Effector memory CD4-positive, alpha-beta T cell (primary cell): ENCODE data around the gene NOTCH2.
A peak's percentile ranks its signal among the peaks of the same experiment; 100 is the strongest.

Experiments used
- DNase-seq, 3 donors: peaks; one replicate each; pipeline ENCODE4 v3.0.0-alpha.2; 2020
- H3K27ac ChIP-seq: 2 replicates; pipeline ENCODE4 v1.7.0; 2013; ENCODE audit warnings: mild to moderate bottlenecking, low read length, moderate library complexity; ENCODE audit not compliant: insufficient read depth, poor library complexity, severe bottlenecking
- H3K27me3 ChIP-seq: replicated peaks from 2 replicates; pipeline ENCODE4 v1.7.0; 2013; ENCODE audit warnings: mild to moderate bottlenecking, low read length; ENCODE audit not compliant: insufficient read depth, control insufficient read depth, poor library complexity, severe bottlenecking
- H3K36me3 ChIP-seq: 2 replicates; pipeline ENCODE4 v1.7.0; 2013; ENCODE audit warnings: mild to moderate bottlenecking, low read length, moderate library complexity; ENCODE audit not compliant: control insufficient read depth, insufficient read depth
- H3K4me1 ChIP-seq: 2 replicates; pipeline ENCODE4 v1.7.0; 2013; ENCODE audit warnings: low read length, mild to moderate bottlenecking; ENCODE audit not compliant: control insufficient read depth, insufficient read depth, poor library complexity, severe bottlenecking
- H3K4me3 ChIP-seq: 2 replicates; pipeline ENCODE4 v1.7.0; 2013; ENCODE audit warnings: low read length, low read depth, mild to moderate bottlenecking; ENCODE audit not compliant: insufficient read depth, poor library complexity, severe bottlenecking
- H3K9me3 ChIP-seq: 2 replicates; pipeline ENCODE4 v1.7.0; 2013; ENCODE audit warnings: mild to moderate bottlenecking, low read length, moderate library complexity; ENCODE audit not compliant: control insufficient read depth

Gene NOTCH2

DNA sequence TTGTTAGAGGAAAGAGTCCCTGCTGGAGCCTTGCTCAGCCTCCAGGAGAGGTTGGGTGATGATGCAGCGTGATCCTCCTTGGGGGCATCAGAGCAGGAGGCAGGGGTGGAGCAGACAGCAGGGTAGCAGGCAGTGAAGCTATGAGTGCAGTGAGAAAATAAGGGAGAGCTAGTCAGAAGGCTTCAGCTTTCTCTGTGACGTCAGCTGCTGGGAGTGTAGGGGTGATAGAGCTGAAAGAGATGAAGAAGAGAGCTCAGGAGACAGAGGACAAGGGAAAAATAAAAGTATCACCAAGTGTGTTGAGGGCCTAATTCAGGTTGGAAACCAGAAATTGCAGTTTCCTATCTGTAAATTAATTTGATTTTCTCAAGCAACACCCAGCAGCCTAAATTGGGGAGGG, 170.9 kb downstream of the NOTCH2 start:
- H3K27me3 ChIP-seq, result no peaks in the 10 kb centered on the region
- DNase-seq, result no peak
- no peak overlapping the region for H3K27ac ChIP-seq
- no peaks in the 10 kb centered on the region for H3K4me1 ChIP-seq
- no peak overlapping the region for H3K4me3 ChIP-seq
- no peaks in the 10 kb centered on the region for H3K9me3 ChIP-seq
- H3K36me3 ChIP-seq, result no peaks in the 10 kb centered on the region

DNA sequence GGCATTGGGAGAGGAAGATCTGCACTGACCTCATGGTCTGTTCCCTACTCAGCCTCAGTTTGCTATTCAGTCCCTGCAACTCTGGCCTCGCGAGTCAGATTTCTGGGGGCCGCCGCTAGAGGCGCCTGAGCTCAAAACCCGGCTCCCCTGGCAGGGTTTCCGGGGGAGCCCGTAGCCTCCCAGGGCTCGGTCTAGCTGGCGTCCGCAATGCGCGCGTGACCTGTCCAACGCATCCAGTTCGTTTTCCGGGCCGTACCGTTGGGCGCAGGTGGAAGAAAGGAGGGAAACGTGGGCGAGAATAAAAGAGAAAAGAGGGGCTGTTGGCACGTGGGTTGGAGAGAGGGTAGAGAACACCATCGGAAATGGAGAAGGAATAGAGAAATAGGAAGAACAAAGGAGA, 173.2 kb downstream of the NOTCH2 start, which contains the start of gene ADAM30:
TSS of gene ADAM30 (minus strand) at position 213 of the 400 bp plus-strand sequence. CDS start at position 34, 179 bp downstream.
- Histone ChIP-seq H3K9me3 (no peaks in the 10 kb centered on the region), H3K27ac (no peak within 1 kb of the TSS), H3K27me3 (no peaks in the 10 kb centered on the region), H3K36me3 (no peaks in the 10 kb centered on the region), H3K4me3 (no peak within 1 kb of the TSS), H3K4me1 (no peaks in the 10 kb centered on the region)
- DNase-seq, result no peak

DNA sequence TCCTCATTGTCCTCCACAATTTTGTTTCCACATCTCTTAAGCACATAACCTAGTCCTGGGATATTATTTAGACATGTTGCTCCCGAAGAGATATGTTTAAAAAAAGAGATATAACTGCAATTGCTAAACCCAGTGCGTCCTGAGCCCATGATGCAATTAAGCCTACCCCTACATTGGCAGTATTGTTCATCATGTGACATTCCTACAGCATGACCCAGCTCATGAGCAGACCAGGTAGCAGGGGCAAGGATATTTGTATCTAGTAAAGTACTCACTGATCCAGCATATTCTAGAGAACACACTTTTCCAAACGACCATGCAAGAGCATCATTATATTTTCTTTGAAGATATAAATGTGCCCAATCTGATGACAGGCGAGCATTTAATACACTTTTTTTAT, 174.4 kb downstream of the NOTCH2 start:
- H3K4me3 ChIP-seq, result no peak overlapping the region
- H3K9me3 ChIP-seq, result no peaks in the 10 kb centered on the region
- no peaks in the 10 kb centered on the region for H3K36me3 ChIP-seq
- no peak for DNase-seq
- H3K4me1 ChIP-seq, result no peaks in the 10 kb centered on the region
- H3K27ac ChIP-seq, result no peak overlapping the region
- no peaks in the 10 kb centered on the region for H3K27me3 ChIP-seq

DNA sequence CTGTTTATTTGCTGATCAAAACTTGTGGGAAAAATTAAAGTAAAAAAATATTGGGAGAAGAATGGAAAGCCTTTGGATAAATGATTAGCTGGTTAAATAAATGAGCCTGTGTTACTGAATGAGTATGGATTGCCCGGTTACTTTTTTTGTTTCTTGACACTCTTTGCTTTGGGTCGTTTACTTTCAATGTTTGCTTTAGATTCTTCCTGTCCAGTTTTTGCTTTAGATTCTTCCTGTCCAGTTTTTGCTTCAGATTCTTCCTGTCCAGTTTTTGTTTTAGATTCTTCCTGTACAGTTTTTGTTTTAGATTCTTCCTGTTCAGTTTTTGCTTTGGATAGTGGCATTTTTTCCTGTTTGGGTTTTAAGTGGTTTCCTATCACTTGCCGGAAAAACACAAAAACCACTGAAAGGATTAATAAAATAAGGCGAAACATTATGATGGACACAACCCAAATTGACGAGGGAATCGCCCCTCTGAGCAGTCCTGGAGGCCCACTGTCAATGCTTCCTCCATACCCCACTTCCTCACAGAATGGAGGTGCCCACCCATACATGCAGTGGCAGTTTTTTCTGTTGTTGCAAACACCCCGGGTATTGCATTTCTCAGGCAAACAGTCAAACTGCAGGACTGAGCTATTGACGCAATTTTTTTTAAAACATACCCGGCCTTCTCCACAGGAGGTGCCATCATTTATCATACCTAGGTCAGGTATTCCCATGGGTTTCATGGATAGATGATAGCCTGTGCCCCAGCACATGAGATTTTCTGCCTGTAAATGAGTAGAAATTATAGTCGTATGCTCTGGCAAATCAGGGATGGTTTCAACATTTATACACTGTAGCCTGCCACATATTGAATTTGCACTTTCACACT, 175.4 kb downstream of the NOTCH2 start:
- Histone ChIP-seq H3K9me3 (no peaks in the 10 kb centered on the region), H3K4me3 (no peak overlapping the region), H3K4me1 (no peaks in the 10 kb centered on the region), H3K27me3 (no peaks in the 10 kb centered on the region), H3K36me3 (no peaks in the 10 kb centered on the region), H3K27ac (no peak overlapping the region)
- DNase-seq, result no peak

DNA sequence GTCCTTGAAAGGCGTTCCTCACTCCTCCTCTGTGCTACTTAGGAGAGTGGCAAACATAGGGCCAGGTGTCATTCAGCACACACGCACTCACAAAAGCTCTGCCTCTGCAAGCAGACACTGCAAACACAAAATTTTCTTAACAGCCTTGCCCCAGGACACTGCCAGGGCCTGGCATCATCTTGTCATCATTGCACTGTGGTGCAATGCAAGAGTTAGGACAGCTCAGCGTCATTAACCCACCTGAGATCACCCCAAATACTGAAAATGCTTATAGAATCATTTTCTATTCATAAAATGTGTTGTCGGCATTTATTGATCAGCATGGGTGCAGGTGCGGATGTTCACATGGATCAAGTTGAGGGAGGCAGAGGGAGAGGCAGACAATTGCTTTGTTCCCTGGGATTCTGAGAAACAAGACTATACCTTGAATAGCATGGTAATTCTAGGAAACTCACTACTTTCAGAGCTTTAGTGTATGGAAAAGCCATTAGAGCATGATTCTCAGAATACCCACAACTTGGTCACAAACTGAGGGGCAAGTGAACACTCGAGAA, 176.1 kb downstream of the NOTCH2 start:
- DNase-seq, result no peak
- Histone ChIP-seq H3K27me3 (no peaks in the 10 kb centered on the region), H3K36me3 (no peaks in the 10 kb centered on the region), H3K4me3 (no peak overlapping the region), H3K4me1 (no peaks in the 10 kb centered on the region), H3K9me3 (no peaks in the 10 kb centered on the region), H3K27ac (no peak overlapping the region)

DNA sequence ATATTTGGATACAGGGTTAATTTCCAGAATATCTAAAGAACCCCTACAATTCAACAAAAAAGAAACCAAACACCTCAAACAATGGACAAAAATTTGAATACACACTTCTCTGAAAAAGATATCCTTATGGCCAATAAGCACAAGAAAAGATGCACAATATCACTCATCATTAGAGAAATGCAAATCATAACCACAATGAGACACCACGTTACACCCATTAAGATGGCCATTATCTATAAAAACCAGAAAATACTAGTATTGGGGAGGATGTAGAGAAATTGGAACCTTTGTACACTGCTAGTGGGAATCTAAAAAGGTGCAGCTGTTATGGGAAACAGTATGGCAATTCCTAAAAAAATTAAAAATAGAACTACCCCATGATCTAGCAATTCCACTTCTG, 178.1 kb downstream of the NOTCH2 start:
- DNase-seq, result no peak
- H3K27ac ChIP-seq, result no peak overlapping the region
- no peaks in the 10 kb centered on the region for H3K4me1 ChIP-seq
- no peaks in the 10 kb centered on the region for H3K36me3 ChIP-seq
- no peaks in the 10 kb centered on the region for H3K27me3 ChIP-seq
- H3K9me3 ChIP-seq, result no peaks in the 10 kb centered on the region
- H3K4me3 ChIP-seq, result no peak overlapping the region

DNA sequence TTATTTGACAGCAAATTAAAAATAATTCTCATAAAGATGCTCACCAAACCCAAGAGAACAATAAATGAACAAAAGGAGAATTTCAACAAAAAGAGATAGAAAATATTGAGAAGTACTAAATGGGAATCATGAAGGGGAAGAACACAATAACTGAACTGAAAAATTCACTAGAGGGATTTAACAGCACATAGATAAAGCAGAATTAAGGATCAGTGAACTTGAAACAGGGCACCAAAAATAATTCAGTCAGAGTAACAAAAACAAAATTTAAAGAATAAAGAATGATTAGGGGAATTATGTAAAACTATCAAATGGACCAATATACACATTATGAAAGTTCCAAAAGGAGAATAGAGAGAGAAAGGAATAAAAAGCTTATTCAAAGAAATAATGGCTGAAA, 181.0 kb downstream of the NOTCH2 start:
- Histone ChIP-seq H3K4me1 (no peaks in the 10 kb centered on the region), H3K36me3 (no peaks in the 10 kb centered on the region), H3K4me3 (no peak overlapping the region), H3K9me3 (no peaks in the 10 kb centered on the region), H3K27ac (no peak overlapping the region), H3K27me3 (no peaks in the 10 kb centered on the region)
- no peak for DNase-seq

DNA sequence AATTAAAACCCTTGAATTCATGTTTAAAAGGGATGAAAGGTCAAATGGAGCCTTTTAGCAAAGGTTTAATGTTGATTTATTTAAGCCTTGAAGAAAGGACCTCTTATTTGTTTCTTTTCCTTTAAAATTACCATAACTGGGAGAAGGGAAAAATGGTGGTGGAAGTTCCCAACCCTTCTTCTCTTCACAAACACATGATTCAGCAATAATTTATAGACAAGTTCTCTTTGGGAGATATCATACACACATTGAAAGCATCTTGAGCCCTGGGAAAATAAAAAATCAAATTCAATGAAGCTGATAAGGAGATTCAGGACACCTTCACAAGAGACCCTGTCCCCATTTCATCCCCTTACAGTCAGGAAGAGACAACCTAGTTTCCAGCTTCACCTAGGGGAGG, 182.0 kb downstream of the NOTCH2 start:
- no peak for DNase-seq
- Histone ChIP-seq H3K27ac (no peak overlapping the region), H3K27me3 (no peaks in the 10 kb centered on the region), H3K9me3 (no peaks in the 10 kb centered on the region), H3K4me3 (no peak overlapping the region), H3K4me1 (no peaks in the 10 kb centered on the region), H3K36me3 (no peaks in the 10 kb centered on the region)

DNA sequence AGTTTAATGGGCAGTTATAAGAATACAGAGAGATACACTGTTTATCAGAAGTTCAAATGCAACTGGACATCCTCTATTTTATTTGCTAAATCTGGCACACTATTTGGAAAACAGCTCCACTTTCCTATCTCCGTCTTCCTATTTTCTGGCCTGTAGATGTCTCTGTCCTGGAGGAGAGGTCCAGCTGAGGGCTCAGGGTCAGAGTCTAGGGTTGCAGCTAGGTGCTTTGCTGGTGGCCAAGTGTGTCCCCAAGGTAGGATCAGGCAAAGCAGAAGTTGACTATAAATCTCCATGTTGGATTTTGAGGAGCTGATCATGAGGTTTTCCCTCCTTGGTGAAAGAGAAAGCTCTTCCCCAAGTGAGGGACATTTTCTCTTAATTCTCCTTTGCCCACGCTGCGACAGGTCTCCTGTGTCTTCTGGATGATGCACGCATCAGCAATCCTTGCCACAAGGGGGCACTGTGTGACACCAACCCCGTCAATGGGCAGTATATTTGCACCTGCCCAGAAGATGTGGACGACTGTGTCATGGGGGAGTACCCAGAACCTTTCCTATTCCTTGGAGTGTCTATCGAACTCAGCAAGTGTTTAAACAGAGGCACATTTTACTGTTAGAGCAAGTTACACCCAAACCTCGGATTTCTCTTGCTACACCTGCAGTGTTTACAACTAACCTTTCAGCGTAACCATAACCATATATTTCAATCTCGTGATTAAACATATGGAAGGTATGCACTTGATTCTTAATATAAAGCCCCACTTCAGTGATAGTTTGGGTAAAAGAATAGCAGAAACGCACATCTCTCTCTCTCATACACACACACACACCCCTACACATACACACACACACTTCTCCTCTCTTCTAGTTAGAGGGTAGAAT, 183.3 kb downstream of the NOTCH2 start:
- Histone ChIP-seq H3K27ac (no peak overlapping the region), H3K4me3 (no peak overlapping the region), H3K9me3 (no peaks in the 10 kb centered on the region), H3K27me3 (no peaks in the 10 kb centered on the region), H3K36me3 (no peaks in the 10 kb centered on the region), H3K4me1 (no peaks in the 10 kb centered on the region)
- DNase-seq, result peak in 2 of 3 donors; percentile 5 to 46

DNA sequence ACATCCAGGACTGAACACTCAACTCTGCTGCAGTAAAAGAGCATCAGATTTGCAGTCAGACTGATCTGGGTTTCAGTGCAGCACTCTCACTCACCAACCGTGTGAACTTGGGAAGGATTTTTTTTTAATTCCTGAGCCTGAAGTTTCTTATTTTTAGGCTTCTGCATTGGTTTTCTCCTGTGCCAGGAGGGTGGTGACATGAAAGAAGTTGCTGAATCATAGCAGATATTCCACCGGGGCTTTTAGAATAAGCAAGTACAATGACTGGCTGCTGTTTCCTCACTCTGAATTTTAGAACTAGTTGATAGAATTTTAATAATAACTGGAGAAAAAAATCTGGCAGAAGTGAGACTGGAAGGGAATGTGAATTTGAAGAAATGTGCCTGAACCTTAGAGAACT, 184.8 kb downstream of the NOTCH2 start:
- Histone ChIP-seq H3K9me3 (no peaks in the 10 kb centered on the region), H3K27ac (no peak overlapping the region), H3K27me3 (no peaks in the 10 kb centered on the region), H3K4me1 (no peaks in the 10 kb centered on the region), H3K4me3 (no peak overlapping the region), H3K36me3 (no peaks in the 10 kb centered on the region)
- DNase-seq, result no peak
